SK-N-SH treated with all-trans-retinoic acid at 6 μM for 48 hours (cell line): ENCODE data around the gene ABCG5.

Experiments used
- ATAC-seq: fragments of 200-7000 bp; cut with Tn5 transposase; 3 replicates; pipeline ENCODE4 v1.9.1; 2020; ENCODE audit warnings: mild to moderate bottlenecking, moderate library complexity
- ARNTL ChIP-seq: fragments of 450-650 bp; formaldehyde crosslinking; IDR thresholded peaks from 2 replicates; pipeline ENCODE4 v1.5.0; 2020; ENCODE audit warnings: low read depth, mild to moderate bottlenecking, moderate library complexity, borderline replicate concordance
- BACH2 ChIP-seq: fragments of 250-450 bp; sonication (Bioruptor Pico); IDR thresholded peaks from 2 replicates; pipeline ENCODE4 v1.9.0; 2021; ENCODE audit warnings: mild to moderate bottlenecking, borderline replicate concordance
- CSDC2 ChIP-seq: fragments of 250-450 bp; sonication (Bioruptor Pico); IDR thresholded peaks from 2 replicates; pipeline ENCODE4 v1.5.0; 2020; ENCODE audit warnings: mild to moderate bottlenecking, moderate library complexity
- ESRRG ChIP-seq: fragments of 250-450 bp; sonication (Bioruptor Pico); IDR thresholded peaks from 2 replicates; pipeline ENCODE4 v1.6.1; 2021; ENCODE audit warnings: mild to moderate bottlenecking
- GLIS3 ChIP-seq: fragments of 250-450 bp; sonication (Bioruptor Pico); IDR thresholded peaks from 2 replicates; pipeline ENCODE4 v1.5.0; 2020; ENCODE audit warnings: mild to moderate bottlenecking, moderate library complexity
- ISL1 ChIP-seq: fragments of 250-450 bp; sonication (Bioruptor Pico); IDR thresholded peaks from 2 replicates; pipeline ENCODE4 v2.1.2; 2022; ENCODE audit warnings: mild to moderate bottlenecking, moderate library complexity
- OSR1 ChIP-seq: fragments of 250-450 bp; sonication (Bioruptor Pico); IDR thresholded peaks from 2 replicates; pipeline ENCODE4 v1.8.0; 2022; ENCODE audit warnings: moderate library complexity, mild to moderate bottlenecking, inconsistent platforms
- PPARA ChIP-seq: fragments of 250-450 bp; sonication (Bioruptor Pico); IDR thresholded peaks from 2 replicates; pipeline ENCODE4 v1.5.0; 2020; ENCODE audit warnings: mild to moderate bottlenecking, borderline replicate concordance
- RARB ChIP-seq: fragments of 250-450 bp; sonication (Bioruptor Pico); IDR thresholded peaks from 2 replicates; pipeline ENCODE4 v1.8.0; 2021; ENCODE audit warnings: mild to moderate bottlenecking, moderate library complexity
- SNAI2 ChIP-seq: fragments of 250-450 bp; sonication (Bioruptor Pico); IDR thresholded peaks from 2 replicates; pipeline ENCODE4 v1.5.0; 2020; ENCODE audit warnings: mild to moderate bottlenecking, moderate library complexity
- TCF4 ChIP-seq: fragments of 250-450 bp; sonication (Bioruptor Pico); IDR thresholded peaks from 2 replicates; pipeline ENCODE4 v1.8.0; 2021; ENCODE audit warnings: mild to moderate bottlenecking, moderate library complexity, borderline replicate concordance
- TOX ChIP-seq: fragments of 250-450 bp; sonication (Bioruptor Pico); IDR thresholded peaks from 2 replicates; pipeline ENCODE4 v1.8.0; 2021; ENCODE audit warnings: mild to moderate bottlenecking, moderate library complexity, borderline replicate concordance
- ZC3H10 ChIP-seq: fragments of 250-450 bp; sonication (Bioruptor Pico); IDR thresholded peaks from 2 replicates; pipeline ENCODE4 v1.5.1; 2021; ENCODE audit warnings: mild to moderate bottlenecking, moderate library complexity
- ZFP3 ChIP-seq: fragments of 250-450 bp; sonication (Bioruptor Pico); IDR thresholded peaks from 2 replicates; pipeline ENCODE4 v1.5.0; 2020; ENCODE audit warnings: mild to moderate bottlenecking, moderate library complexity
- ZFP30 ChIP-seq: fragments of 450-650 bp; formaldehyde crosslinking; IDR thresholded peaks from 2 replicates; pipeline ENCODE4 v1.5.0; 2022; ENCODE audit warnings: mild to moderate bottlenecking, moderate library complexity
- ZNF565 ChIP-seq: fragments of 450-650 bp; formaldehyde crosslinking; conservative IDR thresholded peaks from 2 replicates; pipeline ENCODE4 v1.5.0; 2020; ENCODE audit warnings: low read depth, mild to moderate bottlenecking, moderate library complexity
- ZNF70 ChIP-seq: fragments of 450-650 bp; formaldehyde crosslinking; IDR thresholded peaks from 2 replicates; pipeline ENCODE4 v1.5.0; 2020; ENCODE audit warnings: mild to moderate bottlenecking, moderate library complexity
- TF ChIP-seq, protein P1 (sequence below): fragments of 250-450 bp; sonication (Bioruptor Pico); IDR thresholded peaks from 2 replicates; pipeline ENCODE4 v1.5.0; 2020; ENCODE audit warnings: mild to moderate bottlenecking, moderate library complexity
- TF ChIP-seq, protein P2 (sequence below): fragments of 250-450 bp; sonication (Bioruptor Pico); IDR thresholded peaks from 2 replicates; pipeline ENCODE4 v1.8.0; 2020; ENCODE audit warnings: mild to moderate bottlenecking, moderate library complexity, borderline replicate concordance
- TF ChIP-seq, protein P3 (sequence below): fragments of 250-450 bp; sonication (Bioruptor Pico); IDR thresholded peaks from 2 replicates; pipeline ENCODE4 v1.8.0; 2021; ENCODE audit warnings: low read depth, mild to moderate bottlenecking, moderate library complexity, borderline replicate concordance
- TF ChIP-seq, protein P4 (sequence below): fragments of 250-450 bp; sonication (Bioruptor Pico); IDR thresholded peaks from 2 replicates; pipeline ENCODE4 v1.5.1; 2021; ENCODE audit warnings: mild to moderate bottlenecking, moderate library complexity

ABCG5 gene

DNA sequence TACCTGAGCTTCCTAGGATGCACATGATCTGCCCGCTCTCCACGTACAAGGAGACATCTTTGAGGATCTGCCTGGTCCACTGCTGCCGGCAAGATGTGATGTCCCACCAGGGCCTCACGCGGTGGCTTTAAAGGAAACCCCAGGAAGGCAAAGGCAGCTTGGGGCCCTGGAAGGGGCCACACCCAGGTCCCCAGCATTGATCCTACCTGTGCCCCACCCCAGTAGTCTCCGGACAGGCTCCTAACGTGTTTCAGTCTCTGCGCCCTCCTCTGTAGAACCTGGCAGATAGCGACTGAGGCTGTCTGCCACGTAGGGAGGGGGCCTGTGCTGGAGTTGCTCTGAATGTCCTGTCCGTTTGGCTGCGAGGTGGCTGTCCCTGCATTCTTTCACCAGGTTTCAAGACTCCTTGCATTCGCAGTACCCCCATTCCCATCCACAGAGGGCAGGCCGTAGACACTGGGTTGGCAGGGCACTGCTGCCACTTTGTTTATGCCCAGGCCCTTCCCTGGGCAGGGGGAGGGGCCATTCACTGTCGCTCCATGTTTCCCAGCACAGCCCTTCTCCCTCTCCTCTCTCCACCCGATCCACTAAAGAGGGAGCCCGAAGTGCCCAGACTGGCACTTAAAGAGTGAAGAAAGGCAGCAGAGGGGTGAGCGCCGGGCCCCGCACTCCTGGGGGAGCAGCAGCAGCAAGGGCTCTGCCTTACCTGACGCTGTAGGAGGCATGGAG, 644 bp downstream of the ABCG5 start (continued):
- TF ChIP-seq, protein P1, sequence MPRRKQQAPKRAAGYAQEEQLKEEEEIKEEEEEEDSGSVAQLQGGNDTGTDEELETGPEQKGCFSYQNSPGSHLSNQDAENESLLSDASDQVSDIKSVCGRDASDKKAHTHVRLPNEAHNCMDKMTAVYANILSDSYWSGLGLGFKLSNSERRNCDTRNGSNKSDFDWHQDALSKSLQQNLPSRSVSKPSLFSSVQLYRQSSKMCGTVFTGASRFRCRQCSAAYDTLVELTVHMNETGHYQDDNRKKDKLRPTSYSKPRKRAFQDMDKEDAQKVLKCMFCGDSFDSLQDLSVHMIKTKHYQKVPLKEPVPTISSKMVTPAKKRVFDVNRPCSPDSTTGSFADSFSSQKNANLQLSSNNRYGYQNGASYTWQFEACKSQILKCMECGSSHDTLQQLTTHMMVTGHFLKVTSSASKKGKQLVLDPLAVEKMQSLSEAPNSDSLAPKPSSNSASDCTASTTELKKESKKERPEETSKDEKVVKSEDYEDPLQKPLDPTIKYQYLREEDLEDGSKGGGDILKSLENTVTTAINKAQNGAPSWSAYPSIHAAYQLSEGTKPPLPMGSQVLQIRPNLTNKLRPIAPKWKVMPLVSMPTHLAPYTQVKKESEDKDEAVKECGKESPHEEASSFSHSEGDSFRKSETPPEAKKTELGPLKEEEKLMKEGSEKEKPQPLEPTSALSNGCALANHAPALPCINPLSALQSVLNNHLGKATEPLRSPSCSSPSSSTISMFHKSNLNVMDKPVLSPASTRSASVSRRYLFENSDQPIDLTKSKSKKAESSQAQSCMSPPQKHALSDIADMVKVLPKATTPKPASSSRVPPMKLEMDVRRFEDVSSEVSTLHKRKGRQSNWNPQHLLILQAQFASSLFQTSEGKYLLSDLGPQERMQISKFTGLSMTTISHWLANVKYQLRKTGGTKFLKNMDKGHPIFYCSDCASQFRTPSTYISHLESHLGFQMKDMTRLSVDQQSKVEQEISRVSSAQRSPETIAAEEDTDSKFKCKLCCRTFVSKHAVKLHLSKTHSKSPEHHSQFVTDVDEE (CRISPR knock-in tag), result no peak
- TF ChIP-seq ESRRG (CRISPR knock-in tag) (no peak), PPARA (CRISPR knock-in tag) (no peak)
- TF ChIP-seq, protein P2, sequence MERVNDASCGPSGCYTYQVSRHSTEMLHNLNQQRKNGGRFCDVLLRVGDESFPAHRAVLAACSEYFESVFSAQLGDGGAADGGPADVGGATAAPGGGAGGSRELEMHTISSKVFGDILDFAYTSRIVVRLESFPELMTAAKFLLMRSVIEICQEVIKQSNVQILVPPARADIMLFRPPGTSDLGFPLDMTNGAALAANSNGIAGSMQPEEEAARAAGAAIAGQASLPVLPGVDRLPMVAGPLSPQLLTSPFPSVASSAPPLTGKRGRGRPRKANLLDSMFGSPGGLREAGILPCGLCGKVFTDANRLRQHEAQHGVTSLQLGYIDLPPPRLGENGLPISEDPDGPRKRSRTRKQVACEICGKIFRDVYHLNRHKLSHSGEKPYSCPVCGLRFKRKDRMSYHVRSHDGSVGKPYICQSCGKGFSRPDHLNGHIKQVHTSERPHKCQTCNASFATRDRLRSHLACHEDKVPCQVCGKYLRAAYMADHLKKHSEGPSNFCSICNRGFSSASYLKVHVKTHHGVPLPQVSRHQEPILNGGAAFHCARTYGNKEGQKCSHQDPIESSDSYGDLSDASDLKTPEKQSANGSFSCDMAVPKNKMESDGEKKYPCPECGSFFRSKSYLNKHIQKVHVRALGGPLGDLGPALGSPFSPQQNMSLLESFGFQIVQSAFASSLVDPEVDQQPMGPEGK (CRISPR knock-in tag), result no peak
- TF ChIP-seq, all 23 proteins: peak for 0

DNA sequence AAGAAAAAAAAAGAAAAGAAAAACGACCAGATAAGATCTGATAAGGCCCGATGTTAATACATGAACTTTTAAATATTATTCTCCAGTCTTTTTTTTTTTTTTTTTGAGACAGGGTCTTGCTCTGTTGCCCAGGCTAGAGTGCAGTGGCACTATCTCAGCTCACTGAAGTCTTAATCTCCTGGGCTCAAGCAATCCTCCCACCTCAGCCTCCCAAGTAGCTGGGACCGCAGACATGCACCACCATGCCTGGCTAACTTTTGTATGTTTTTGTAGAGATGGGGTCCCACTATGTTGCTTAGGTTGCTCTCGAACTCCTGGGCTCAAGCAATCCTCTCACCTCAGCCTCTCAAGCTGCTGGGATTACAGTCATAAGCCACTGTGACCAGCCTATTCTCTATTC, 1.6 kb downstream of the ABCG5 start:
- ATAC-seq, result no peak
- TF ChIP-seq SNAI2 (CRISPR knock-in tag) (no peak), ZFP30 (CRISPR knock-in tag) (no peak), ZNF565 (CRISPR knock-in tag) (no peak), ZFP3 (no peak), ZC3H10 (CRISPR knock-in tag) (no peak), TOX (CRISPR knock-in tag) (no peak), RARB (CRISPR knock-in tag) (no peak), ARNTL (CRISPR knock-in tag) (no peak), GLIS3 (CRISPR knock-in tag) (no peak), TCF4 (no peak), ZNF70 (CRISPR knock-in tag) (no peak), CSDC2 (no peak), PPARA (CRISPR knock-in tag) (no peak), ISL1 (no peak), BACH2 (CRISPR knock-in tag) (no peak), OSR1 (CRISPR knock-in tag) (no peak)
- TF ChIP-seq, protein P2 (CRISPR knock-in tag), result no peak
- TF ChIP-seq, protein P1 (CRISPR knock-in tag), result no peak
- TF ChIP-seq, protein P3, sequence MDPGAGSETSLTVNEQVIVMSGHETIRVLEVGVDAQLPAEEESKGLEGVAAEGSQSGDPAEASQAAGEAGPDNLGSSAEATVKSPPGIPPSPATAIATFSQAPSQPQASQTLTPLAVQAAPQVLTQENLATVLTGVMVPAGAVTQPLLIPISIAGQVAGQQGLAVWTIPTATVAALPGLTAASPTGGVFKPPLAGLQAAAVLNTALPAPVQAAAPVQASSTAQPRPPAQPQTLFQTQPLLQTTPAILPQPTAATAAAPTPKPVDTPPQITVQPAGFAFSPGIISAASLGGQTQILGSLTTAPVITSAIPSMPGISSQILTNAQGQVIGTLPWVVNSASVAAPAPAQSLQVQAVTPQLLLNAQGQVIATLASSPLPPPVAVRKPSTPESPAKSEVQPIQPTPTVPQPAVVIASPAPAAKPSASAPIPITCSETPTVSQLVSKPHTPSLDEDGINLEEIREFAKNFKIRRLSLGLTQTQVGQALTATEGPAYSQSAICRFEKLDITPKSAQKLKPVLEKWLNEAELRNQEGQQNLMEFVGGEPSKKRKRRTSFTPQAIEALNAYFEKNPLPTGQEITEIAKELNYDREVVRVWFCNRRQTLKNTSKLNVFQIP (CRISPR knock-in tag), result no peak
- TF ChIP-seq, protein P4, sequence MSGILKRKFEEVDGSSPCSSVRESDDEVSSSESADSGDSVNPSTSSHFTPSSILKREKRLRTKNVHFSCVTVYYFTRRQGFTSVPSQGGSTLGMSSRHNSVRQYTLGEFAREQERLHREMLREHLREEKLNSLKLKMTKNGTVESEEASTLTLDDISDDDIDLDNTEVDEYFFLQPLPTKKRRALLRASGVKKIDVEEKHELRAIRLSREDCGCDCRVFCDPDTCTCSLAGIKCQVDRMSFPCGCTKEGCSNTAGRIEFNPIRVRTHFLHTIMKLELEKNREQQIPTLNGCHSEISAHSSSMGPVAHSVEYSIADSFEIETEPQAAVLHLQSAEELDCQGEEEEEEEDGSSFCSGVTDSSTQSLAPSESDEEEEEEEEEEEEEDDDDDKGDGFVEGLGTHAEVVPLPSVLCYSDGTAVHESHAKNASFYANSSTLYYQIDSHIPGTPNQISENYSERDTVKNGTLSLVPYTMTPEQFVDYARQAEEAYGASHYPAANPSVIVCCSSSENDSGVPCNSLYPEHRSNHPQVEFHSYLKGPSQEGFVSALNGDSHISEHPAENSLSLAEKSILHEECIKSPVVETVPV (CRISPR knock-in tag), result no peak
